Measurements from ENCODE around the gene INPP4B.

INPP4B gene

DNA sequence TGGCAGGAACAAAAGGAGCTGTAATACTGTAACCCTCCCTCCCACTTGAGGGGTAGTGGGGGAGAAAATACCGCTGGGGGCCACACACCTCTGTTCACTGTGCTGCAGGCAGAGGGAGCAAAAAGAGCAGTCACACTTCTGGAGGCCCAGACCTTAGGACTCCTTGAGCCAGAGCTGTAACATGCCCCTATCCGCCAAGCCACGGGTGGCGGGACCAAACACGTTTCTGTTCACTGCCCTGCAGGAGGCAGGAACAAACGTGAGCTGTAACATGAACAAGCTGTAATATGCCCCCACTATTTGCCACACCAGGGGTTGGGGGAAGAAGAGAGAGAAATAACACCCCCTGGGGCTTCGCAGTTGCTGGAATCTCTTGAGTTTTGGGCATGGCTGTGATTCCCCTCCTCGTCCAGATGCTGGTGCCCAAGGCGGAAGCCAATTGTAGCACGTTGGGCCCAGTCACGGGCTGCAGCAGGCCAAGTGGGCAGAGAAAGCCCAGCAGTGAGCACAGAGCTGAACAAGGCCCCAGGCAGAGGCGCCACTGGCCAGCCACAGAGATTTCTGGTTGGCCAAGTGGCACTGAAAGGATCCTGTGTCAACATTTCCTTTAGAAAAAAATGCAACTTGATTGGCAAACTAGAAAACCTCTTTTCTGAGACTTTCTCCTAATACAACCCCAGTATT lies 509.7 kb downstream of the INPP4B start:
- Histone ChIP-seq H3K9ac (ENCODE audit: low read length) (no peak overlapping the region), H3K4me3 (ENCODE audit: low read length) (no peak overlapping the region), H3K27me3 (ENCODE audit: control insufficient read depth, insufficient read depth, low read length) (no peaks in the 10 kb centered on the region), H3K36me3 (ENCODE audit: control insufficient read depth, insufficient read depth, low read length) (no peaks in the 10 kb centered on the region), H3K27ac (ENCODE audit: low read depth, low read length) (no peak overlapping the region), H3K4me1 (ENCODE audit: control insufficient read depth, insufficient read depth, low read length) (no peaks in the 10 kb centered on the region)

- H3K27ac ChIP-seq (ENCODE audit: low read depth, low read length), result no peak overlapping the region
- H3K36me3 ChIP-seq (ENCODE audit: control insufficient read depth, insufficient read depth, low read length), result no peaks in the 10 kb centered on the region
- no peaks in the 10 kb centered on the region for H3K27me3 ChIP-seq (ENCODE audit: control insufficient read depth, insufficient read depth, low read length)
- no peaks in the 10 kb centered on the region for H3K4me1 ChIP-seq (ENCODE audit: control insufficient read depth, insufficient read depth, low read length)
- no peak overlapping the region for H3K4me3 ChIP-seq (ENCODE audit: low read length)
- no peak overlapping the region for H3K9ac ChIP-seq (ENCODE audit: low read length)
These were observed 511.2 kb downstream of the INPP4B start for GRCh38 chr4:142334931-142335330.

- Histone ChIP-seq H3K27me3 (ENCODE audit: control insufficient read depth, insufficient read depth, low read length) (no peaks in the 10 kb centered on the region), H3K4me3 (ENCODE audit: low read length) (no peak overlapping the region), H3K27ac (ENCODE audit: low read depth, low read length) (no peak overlapping the region)
These were observed 514.5 kb downstream of the INPP4B start for GRCh38 chr4:142331646-142332045.

GRCh38 chr4:142331132-142331531 lies 515.0 kb downstream of the INPP4B start:
- no peaks in the 10 kb centered on the region for H3K36me3 ChIP-seq (ENCODE audit: control insufficient read depth, insufficient read depth, low read length)
- H3K9ac ChIP-seq (ENCODE audit: low read length), result no peak overlapping the region
- no peak overlapping the region for H3K4me3 ChIP-seq (ENCODE audit: low read length)
- no peak overlapping the region for H3K27ac ChIP-seq (ENCODE audit: low read depth, low read length)
- H3K4me1 ChIP-seq (ENCODE audit: control insufficient read depth, insufficient read depth, low read length), result no peaks in the 10 kb centered on the region
- no peaks in the 10 kb centered on the region for H3K27me3 ChIP-seq (ENCODE audit: control insufficient read depth, insufficient read depth, low read length)

More at GRCh38 chr4:142331646-142332045, 514.5 kb downstream of the INPP4B start:
- Histone ChIP-seq H3K9ac (ENCODE audit: low read length) (no peak overlapping the region), H3K36me3 (ENCODE audit: control insufficient read depth, insufficient read depth, low read length) (no peaks in the 10 kb centered on the region), H3K4me1 (ENCODE audit: control insufficient read depth, insufficient read depth, low read length) (no peaks in the 10 kb centered on the region)

DNA sequence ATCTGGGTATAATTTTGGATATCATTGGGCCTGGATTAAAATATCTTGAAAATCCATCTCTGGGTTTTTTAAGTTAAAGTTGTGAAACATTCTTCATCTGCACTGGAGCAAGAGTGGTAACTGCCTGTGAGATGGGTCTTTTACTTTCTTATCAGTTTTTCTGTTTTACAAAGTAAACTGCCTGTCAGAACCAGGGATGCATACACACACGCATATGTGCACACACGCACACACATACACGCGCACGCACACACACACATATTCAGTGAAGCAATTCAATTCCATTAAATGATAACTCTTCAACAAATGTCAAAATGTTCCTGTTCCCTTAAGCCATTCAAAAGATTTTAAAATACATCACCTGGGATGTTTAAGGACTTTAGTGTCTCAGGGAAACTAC lies 515.8 kb downstream of the INPP4B start:
- Histone ChIP-seq H3K9ac (ENCODE audit: low read length) (no peak overlapping the region), H3K36me3 (ENCODE audit: control insufficient read depth, insufficient read depth, low read length) (no peaks in the 10 kb centered on the region), H3K4me3 (ENCODE audit: low read length) (no peak overlapping the region), H3K27me3 (ENCODE audit: control insufficient read depth, insufficient read depth, low read length) (no peaks in the 10 kb centered on the region), H3K27ac (ENCODE audit: low read depth, low read length) (no peak overlapping the region), H3K4me1 (ENCODE audit: control insufficient read depth, insufficient read depth, low read length) (no peaks in the 10 kb centered on the region)

- Histone ChIP-seq H3K27ac (ENCODE audit: low read depth, low read length) (no peak overlapping the region), H3K27me3 (ENCODE audit: control insufficient read depth, insufficient read depth, low read length) (no peaks in the 10 kb centered on the region), H3K9ac (ENCODE audit: low read length) (no peak overlapping the region), H3K36me3 (ENCODE audit: control insufficient read depth, insufficient read depth, low read length) (no peaks in the 10 kb centered on the region), H3K4me1 (ENCODE audit: control insufficient read depth, insufficient read depth, low read length) (no peaks in the 10 kb centered on the region), H3K4me3 (ENCODE audit: low read length) (no peak overlapping the region)
These were observed 516.8 kb downstream of the INPP4B start for GRCh38 chr4:142329313-142329712.

GRCh38 chr4:142326181-142326580 lies 519.9 kb downstream of the INPP4B start:
- no peak overlapping the region for H3K4me3 ChIP-seq (ENCODE audit: low read length)
- no peaks in the 10 kb centered on the region for H3K36me3 ChIP-seq (ENCODE audit: control insufficient read depth, insufficient read depth, low read length)
- no peak overlapping the region for H3K9ac ChIP-seq (ENCODE audit: low read length)
- no peak overlapping the region for H3K27ac ChIP-seq (ENCODE audit: low read depth, low read length)
- H3K27me3 ChIP-seq (ENCODE audit: control insufficient read depth, insufficient read depth, low read length), result no peaks in the 10 kb centered on the region
- no peaks in the 10 kb centered on the region for H3K4me1 ChIP-seq (ENCODE audit: control insufficient read depth, insufficient read depth, low read length)

- Histone ChIP-seq H3K27ac (ENCODE audit: low read depth, low read length) (no peak overlapping the region), H3K27me3 (ENCODE audit: control insufficient read depth, insufficient read depth, low read length) (no peaks in the 10 kb centered on the region), H3K36me3 (ENCODE audit: control insufficient read depth, insufficient read depth, low read length) (no peaks in the 10 kb centered on the region), H3K4me3 (ENCODE audit: low read length) (no peak overlapping the region), H3K9ac (ENCODE audit: low read length) (no peak overlapping the region), H3K4me1 (ENCODE audit: control insufficient read depth, insufficient read depth, low read length) (no peaks in the 10 kb centered on the region)
These were observed 521.5 kb downstream of the INPP4B start for GRCh38 chr4:142324572-142324971.

DNA sequence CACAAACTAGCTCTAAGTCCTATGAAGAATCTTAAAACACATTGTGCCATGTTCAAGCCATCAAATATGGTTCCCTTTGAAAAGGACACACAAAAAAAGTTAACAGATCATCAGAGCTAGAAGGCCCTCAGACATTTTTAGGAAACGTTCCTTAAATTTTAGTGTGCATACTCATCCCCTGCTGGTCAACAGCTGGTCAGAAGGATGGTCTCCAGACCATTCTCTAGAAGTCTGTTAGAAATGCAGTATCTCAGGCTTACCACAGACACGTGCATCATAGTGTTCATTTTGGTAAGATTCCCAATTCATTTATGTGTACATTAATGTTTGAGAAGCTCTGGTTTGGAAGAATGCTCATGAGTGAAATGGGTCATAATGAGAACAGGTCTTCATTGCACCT lies 523.1 kb downstream of the INPP4B start:
- Histone ChIP-seq H3K4me1 (ENCODE audit: control insufficient read depth, insufficient read depth, low read length) (no peaks in the 10 kb centered on the region), H3K27ac (ENCODE audit: low read depth, low read length) (no peak overlapping the region), H3K9ac (ENCODE audit: low read length) (no peak overlapping the region), H3K4me3 (ENCODE audit: low read length) (no peak overlapping the region), H3K36me3 (ENCODE audit: control insufficient read depth, insufficient read depth, low read length) (no peaks in the 10 kb centered on the region), H3K27me3 (ENCODE audit: control insufficient read depth, insufficient read depth, low read length) (no peaks in the 10 kb centered on the region)

DNA sequence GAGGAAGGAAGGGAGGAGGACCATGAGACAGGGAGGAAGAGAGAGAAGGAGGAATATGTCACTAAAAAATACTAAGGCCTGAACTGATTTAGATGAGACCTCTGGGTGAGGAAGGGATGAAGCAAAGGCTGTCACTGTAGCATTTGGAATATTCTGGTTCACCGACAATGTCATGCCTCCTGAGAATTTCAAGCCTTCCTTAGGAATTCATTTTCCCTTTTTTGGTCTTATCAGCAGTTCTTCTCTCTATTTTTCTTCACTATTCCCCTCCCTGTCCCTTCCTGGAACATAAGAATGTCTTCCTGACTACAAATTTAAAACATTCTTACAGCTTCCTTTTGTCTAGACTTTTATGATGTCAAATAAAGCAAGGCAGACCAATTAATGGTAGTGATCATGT lies 527.8 kb downstream of the INPP4B start:
- Histone ChIP-seq H3K9ac (ENCODE audit: low read length) (no peak overlapping the region), H3K36me3 (ENCODE audit: control insufficient read depth, insufficient read depth, low read length) (no peaks in the 10 kb centered on the region), H3K4me1 (ENCODE audit: control insufficient read depth, insufficient read depth, low read length) (no peaks in the 10 kb centered on the region), H3K27ac (ENCODE audit: low read depth, low read length) (no peak overlapping the region), H3K27me3 (ENCODE audit: control insufficient read depth, insufficient read depth, low read length) (no peaks in the 10 kb centered on the region), H3K4me3 (ENCODE audit: low read length) (no peak overlapping the region)

- Histone ChIP-seq H3K27me3 (ENCODE audit: control insufficient read depth, insufficient read depth, low read length) (no peaks in the 10 kb centered on the region), H3K36me3 (ENCODE audit: control insufficient read depth, insufficient read depth, low read length) (no peaks in the 10 kb centered on the region), H3K4me3 (ENCODE audit: low read length) (no peak overlapping the region), H3K9ac (ENCODE audit: low read length) (no peak overlapping the region), H3K27ac (ENCODE audit: low read depth, low read length) (no peak overlapping the region), H3K4me1 (ENCODE audit: control insufficient read depth, insufficient read depth, low read length) (no peaks in the 10 kb centered on the region)
These were observed 529.2 kb downstream of the INPP4B start for GRCh38 chr4:142316913-142317312.

GRCh38 chr4:142316025-142316424 lies 530.1 kb downstream of the INPP4B start:
- Histone ChIP-seq H3K9ac (ENCODE audit: low read length) (no peak overlapping the region), H3K36me3 (ENCODE audit: control insufficient read depth, insufficient read depth, low read length) (no peaks in the 10 kb centered on the region), H3K4me3 (ENCODE audit: low read length) (no peak overlapping the region), H3K27me3 (ENCODE audit: control insufficient read depth, insufficient read depth, low read length) (no peaks in the 10 kb centered on the region), H3K27ac (ENCODE audit: low read depth, low read length) (no peak overlapping the region), H3K4me1 (ENCODE audit: control insufficient read depth, insufficient read depth, low read length) (no peaks in the 10 kb centered on the region)

DNA sequence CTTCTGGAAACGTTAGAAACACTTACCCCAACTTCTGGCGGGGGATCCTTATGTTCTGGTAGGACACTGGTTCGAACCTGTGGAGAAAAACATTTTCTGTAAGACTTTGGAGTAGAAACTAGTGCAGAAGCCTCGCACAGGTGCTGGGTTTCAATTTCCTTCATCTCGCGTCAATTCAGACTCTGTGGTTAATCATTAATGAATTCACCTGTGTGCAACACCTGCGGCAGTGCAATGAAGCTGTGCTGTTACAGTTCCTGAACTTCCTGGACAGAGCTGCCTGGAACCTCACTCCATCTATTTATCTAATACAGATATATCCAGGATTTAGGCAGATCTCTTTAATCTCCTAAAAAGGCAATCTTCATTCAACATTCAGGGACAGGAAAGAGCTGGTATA lies 531.4 kb downstream of the INPP4B start:
- no peak overlapping the region for H3K9ac ChIP-seq (ENCODE audit: low read length)
- no peaks in the 10 kb centered on the region for H3K4me1 ChIP-seq (ENCODE audit: control insufficient read depth, insufficient read depth, low read length)
- H3K36me3 ChIP-seq (ENCODE audit: control insufficient read depth, insufficient read depth, low read length), result no peaks in the 10 kb centered on the region
- no peak overlapping the region for H3K4me3 ChIP-seq (ENCODE audit: low read length)
- H3K27ac ChIP-seq (ENCODE audit: low read depth, low read length), result no peak overlapping the region
- H3K27me3 ChIP-seq (ENCODE audit: control insufficient read depth, insufficient read depth, low read length), result no peaks in the 10 kb centered on the region
